SH-SY5Y (cell line): Measurements from ENCODE around the gene ANKDD1B.

Source experiments
- GATA2 ChIP-seq: IDR thresholded peaks from 2 replicates; pipeline ENCODE4 v1.6.1; 2011; ENCODE audit warnings: mild to moderate bottlenecking, low read depth, low read length
- GATA3 ChIP-seq: IDR thresholded peaks from 2 replicates; pipeline ENCODE4 v1.6.1; 2011; ENCODE audit warnings: low read depth, mild to moderate bottlenecking, low read length, moderate library complexity

GRCh38 chr5:75571547-75571946, 39.7 kb upstream of the ANKDD1B start:
- TF ChIP-seq GATA3 (no peak), GATA2 (no peak)
